ENCODE measurements around the gene RPS19. TPM values are rescaled to one million over a fixed set of nuclear protein-coding genes. Genes with fewer than 3 reads are reported as not detected.
A peak's percentile ranks its signal among the peaks of the same experiment; 100 is the strongest.

RPS19 gene
- polyA plus RNA-seq, 1 donor from 2014 or later = 783 TPM

GRCh38 chr19:41883821-41884733 is 24.0 kb downstream of the RPS19 start:
- peak overlapping the region; percentile 77 for H3K9ac ChIP-seq (ENCODE audit: low read length)
- H3K27ac ChIP-seq (ENCODE audit: low read length) = peak overlapping the region; percentile 20

More at GRCh38 chr19:41883821-41884733, 24.0 kb downstream of the RPS19 start:
- Histone ChIP-seq H4K20me1 (ENCODE audit: insufficient read depth) (no peaks in the 10 kb centered on the region), H3K27me3 (ENCODE audit: insufficient read depth, low read depth, low read length) (peaks cover 26% of the 10 kb centered on the region), H3K79me2 (replicated peaks; ENCODE audit: insufficient read depth, low read length) (no peaks in the 10 kb centered on the region), H2AFZ (ENCODE audit: low read depth, low read length) (peak overlapping the region; percentile 90), H3F3A (ENCODE audit: insufficient read depth, low read length, poor library complexity, severe bottlenecking) (no peaks in the 10 kb centered on the region), H3K4me3 (ENCODE audit: low read length) (peak overlapping the region; percentile 93), H3K9me2 (ENCODE audit: insufficient read depth, low read length) (no peaks in the 10 kb centered on the region), H3K36me3 (ENCODE audit: insufficient read depth, low read length) (no peaks in the 10 kb centered on the region), H3K4me2 (ENCODE audit: low read length) (peak overlapping the region; percentile 59), H3K9me3 (ENCODE audit: low read length) (no peaks in the 10 kb centered on the region)
- TF ChIP-seq REST (IDR thresholded peaks at IDR 0.05; ENCODE audit: borderline replicate concordance) (peak; percentile 27), EP300 (conservative IDR thresholded peaks at IDR 0.05; ENCODE audit: poor library complexity, severe bottlenecking) (no peak), RAD21 (conservative IDR thresholded peaks at IDR 0.05) (peak; percentile 32), SMC3 (conservative IDR thresholded peaks at IDR 0.05; ENCODE audit: poor library complexity) (peak; percentile 35), EZH2 (IDR thresholded peaks at IDR 0.05; ENCODE audit: borderline replicate concordance, insufficient read depth, low read length, poor library complexity, severe bottlenecking) (no peak), MXI1 (conservative IDR thresholded peaks at IDR 0.05; ENCODE audit: poor library complexity, severe bottlenecking) (peak; percentile 54), CTCF (IDR thresholded peaks at IDR 0.05; ENCODE audit: poor library complexity, severe bottlenecking) (peak; percentile 29), POLR2AphosphoS5 (IDR thresholded peaks at IDR 0.05) (peak; percentile 69), TAF1 (IDR thresholded peaks at IDR 0.05; ENCODE audit: low read depth) (peak; percentile 78)
